ENCODE data around the gene PCDH9.

PCDH9 gene

GRCh38 chr13:66357463-66357862, 872.7 kb downstream of the PCDH9 start:
- no peak for DNase-seq

- no peak for DNase-seq
These were observed 875.0 kb downstream of the PCDH9 start for GRCh38 chr13:66354879-66355751.

GRCh38 chr13:66353664-66354063, 876.5 kb downstream of the PCDH9 start:
- no peak for DNase-seq

GRCh38 chr13:66349966-66350365, 880.2 kb downstream of the PCDH9 start:
- DNase-seq: no peak

GRCh38 chr13:66348745-66349690, 881.1 kb downstream of the PCDH9 start:
- DNase-seq: no peak

GRCh38 chr13:66347486-66348117, 882.5 kb downstream of the PCDH9 start:
- DNase-seq: no peak

- DNase-seq: no peak
These were observed 884.2 kb downstream of the PCDH9 start for GRCh38 chr13:66345971-66346370.

- no peak for DNase-seq
These were observed 884.7 kb downstream of the PCDH9 start for GRCh38 chr13:66345518-66345810.

GRCh38 chr13:66344805-66345517, 885.2 kb downstream of the PCDH9 start:
- DNase-seq: no peak

GRCh38 chr13:66343224-66343828, 886.8 kb downstream of the PCDH9 start:
- DNase-seq: no peak

GRCh38 chr13:66341635-66342377, 888.3 kb downstream of the PCDH9 start:
- no peak for DNase-seq

GRCh38 chr13:66339214-66339613, 890.9 kb downstream of the PCDH9 start:
- DNase-seq: no peak

- no peak for DNase-seq
These were observed 891.6 kb downstream of the PCDH9 start for GRCh38 chr13:66338542-66338941.

- no peak for DNase-seq
These were observed 894.5 kb downstream of the PCDH9 start for GRCh38 chr13:66335626-66336025.

- no peak for DNase-seq
These were observed 900.1 kb downstream of the PCDH9 start for GRCh38 chr13:66329988-66330451.

GRCh38 chr13:66328476-66328875, 901.7 kb downstream of the PCDH9 start:
- DNase-seq: no peak

GRCh38 chr13:66323745-66324347, 906.3 kb downstream of the PCDH9 start:
- no peak for DNase-seq

- DNase-seq: no peak
These were observed 907.2 kb downstream of the PCDH9 start for GRCh38 chr13:66322936-66323335.

- peak; percentile 15 for DNase-seq
These were observed 907.9 kb downstream of the PCDH9 start for GRCh38 chr13:66322193-66322740.

- no peak for DNase-seq
These were observed 915.2 kb downstream of the PCDH9 start for GRCh38 chr13:66314911-66315310.

- DNase-seq: no peak
These were observed 916.7 kb downstream of the PCDH9 start for GRCh38 chr13:66313413-66313812.

Measured in NCI-H2171 (cell line).